NCI-H1092 treated with DMSO at 0.1 percent for 48 hours (cell line): ENCODE measurements around the gene ZDHHC3.

ENCODE experiments used
- DNase-seq: peaks from one replicate; lab custom pipeline; 2025; lab: John Stamatoyannopoulos, UW

The ZDHHC3 gene

DNA sequence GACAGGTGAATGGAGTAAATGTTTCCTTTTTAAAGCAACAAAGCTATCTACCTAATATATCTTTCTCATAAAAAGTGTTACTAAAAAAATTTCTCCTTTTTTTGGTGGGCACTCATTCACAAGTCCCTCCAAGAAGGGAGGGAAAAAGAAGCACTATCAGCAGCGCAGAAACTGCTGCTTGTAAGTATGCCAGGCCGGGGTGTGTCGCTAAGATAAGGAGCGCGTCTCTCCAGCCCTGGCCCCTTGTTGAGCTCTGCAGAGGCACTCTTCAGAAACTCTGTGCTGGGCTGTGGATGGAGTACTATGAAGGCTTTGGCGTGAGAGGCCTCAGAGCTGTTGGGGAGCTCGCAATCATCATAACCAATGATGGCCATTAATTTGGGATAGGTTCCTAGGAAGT, 49.1 kb downstream of the ZDHHC3 start:
- DNase-seq: no peak

GRCh38 chr3:44926172-44926571, 49.8 kb downstream of the ZDHHC3 start:
- no peak for DNase-seq

GRCh38 chr3:44924457-44925084, 51.4 kb downstream of the ZDHHC3 start:
- DNase-seq: no peak

- DNase-seq: no peak
Measured at GRCh38 chr3:44923632-44924456, 52.1 kb downstream of the ZDHHC3 start.

GRCh38 chr3:44920081-44920480, 55.9 kb downstream of the ZDHHC3 start:
- no peak for DNase-seq

GRCh38 chr3:44918581-44918980, 57.4 kb downstream of the ZDHHC3 start:
- no peak for DNase-seq

DNA sequence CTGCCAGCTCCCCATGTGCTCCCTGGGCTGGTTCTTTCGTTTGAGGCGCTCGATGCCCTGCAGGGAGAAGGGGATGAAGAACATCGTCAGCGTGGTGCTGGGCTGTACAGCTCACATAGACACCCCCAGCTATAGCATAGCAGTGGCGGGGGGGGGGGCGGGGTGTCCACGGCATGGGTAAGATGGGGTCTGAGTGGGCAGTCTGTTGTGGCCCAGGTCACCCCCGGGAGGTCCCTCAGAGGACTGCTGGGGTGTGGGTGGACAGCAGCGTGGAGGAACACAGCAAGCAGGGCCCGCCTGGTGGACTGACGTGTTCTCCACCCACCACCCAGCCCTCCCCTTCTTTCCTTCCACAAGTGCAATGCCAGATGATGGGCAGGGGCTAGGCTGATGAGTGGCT, 57.9 kb downstream of the ZDHHC3 start:
- DNase-seq: no peak

DNA sequence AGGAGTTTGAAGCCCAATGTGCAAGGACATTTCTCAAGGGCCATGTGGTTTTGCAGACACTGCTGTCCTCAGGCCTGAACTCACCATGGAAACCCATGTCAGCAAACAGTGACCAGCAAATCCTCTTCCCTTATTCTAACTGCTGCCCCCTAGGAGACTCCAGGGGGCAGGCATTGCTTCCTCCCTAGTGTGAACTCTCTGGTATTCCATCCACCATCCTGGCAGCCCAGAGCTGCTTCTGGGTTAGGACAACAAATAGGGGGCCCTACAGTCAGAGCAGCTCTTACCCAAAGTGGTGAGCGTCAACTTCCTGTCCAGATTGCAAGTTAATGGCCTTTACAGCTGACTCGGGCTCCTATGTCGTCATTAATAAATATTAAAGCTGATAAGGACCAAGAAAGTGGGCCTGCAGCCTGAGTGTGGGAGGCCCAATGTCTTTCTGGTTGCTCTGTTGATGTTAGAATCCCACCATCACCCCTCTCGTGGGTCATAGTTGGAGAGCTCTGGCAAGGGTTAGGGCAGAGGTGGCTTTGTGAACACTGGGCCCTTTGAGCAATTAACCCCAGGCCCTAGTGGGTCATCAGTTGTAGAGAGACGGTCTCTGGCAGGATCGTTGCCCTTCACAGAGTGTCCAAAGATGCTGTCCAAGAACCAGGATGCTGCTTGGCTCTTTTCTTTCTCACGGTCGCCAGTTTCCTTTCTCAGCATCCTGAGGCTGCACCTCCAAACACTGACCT, 60.1 kb downstream of the ZDHHC3 start:
- DNase-seq: no peak

DNA sequence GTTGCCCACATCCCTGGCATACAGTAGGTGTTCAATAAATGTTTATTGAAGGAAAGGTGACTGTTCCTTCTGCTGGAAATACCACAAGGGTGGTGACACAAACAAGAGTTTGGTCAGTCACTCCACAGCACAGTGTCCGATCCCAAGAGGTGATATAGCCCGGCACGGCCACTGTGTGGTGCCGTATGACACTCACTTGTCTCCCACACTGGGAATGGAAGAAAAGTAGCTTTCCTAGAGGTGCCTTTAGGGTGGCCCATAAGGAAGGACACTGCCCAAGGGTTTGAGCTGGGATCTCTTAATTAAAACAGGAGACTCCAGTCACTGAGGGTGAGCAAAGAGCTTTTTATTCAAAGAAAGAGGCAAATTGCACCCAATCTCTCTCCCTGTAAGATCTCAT, 61.0 kb downstream of the ZDHHC3 start:
- DNase-seq: no peak

GRCh38 chr3:44913868-44914468, 62.0 kb downstream of the ZDHHC3 start:
- peak; percentile 36 for DNase-seq

DNA sequence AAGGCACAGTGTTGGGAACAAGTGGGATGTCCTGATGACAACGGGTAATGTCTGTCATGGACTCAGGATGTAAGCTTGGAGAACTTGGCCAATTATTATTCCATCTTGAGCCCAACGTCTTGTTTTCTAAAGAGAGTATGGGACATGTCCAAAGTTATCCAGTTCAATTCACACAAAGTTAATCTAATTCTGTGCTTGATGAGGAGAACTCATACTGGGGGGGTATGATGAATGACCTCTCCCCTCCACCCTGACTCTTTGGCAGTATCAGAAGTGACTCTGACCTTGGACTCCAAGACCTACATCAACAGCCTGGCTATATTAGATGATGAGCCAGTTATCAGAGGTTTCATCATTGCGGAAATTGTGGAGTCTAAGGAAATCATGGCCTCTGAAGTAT, 65.3 kb downstream of the ZDHHC3 start:
- no peak for DNase-seq

DNA sequence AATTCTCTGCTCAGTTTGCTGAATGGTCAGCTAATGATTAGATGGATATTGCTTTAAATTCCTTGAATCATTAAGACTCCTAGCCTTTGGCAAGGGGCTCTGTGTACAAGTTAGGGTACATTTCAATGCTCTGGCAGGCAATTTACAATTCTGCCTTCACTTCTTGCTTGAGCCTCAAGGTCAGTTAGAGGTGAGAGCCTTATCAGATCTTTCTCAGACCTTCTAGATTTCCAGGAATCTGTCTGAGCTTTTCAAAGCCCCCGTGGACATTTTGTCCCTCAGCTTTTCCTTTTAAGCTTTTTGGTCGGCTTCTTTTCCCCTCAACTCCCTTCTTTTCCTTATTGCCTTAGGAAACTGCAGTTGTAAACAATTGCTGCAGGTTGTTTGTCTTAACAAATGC, 66.9 kb downstream of the ZDHHC3 start:
- no peak for DNase-seq

DNA sequence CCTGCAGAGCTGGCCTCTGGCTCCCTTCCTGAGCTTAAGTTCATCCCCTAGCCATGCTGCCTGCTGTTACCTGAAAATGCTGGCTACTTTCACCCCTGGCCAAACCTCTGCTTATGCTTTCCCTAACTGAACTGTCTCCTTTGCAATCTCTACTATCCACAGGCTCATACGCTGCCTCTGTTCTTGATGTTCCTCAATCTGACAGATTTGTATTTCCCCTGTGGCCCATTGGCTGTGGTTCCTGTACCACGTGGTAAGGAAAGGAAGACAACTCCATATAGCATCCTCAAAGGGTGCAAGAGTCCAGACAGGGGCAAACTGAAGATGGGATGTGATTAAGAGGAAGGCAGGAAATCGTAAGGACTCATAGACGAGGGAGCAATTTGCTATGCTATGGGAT, 68.4 kb downstream of the ZDHHC3 start:
- no peak for DNase-seq

DNA sequence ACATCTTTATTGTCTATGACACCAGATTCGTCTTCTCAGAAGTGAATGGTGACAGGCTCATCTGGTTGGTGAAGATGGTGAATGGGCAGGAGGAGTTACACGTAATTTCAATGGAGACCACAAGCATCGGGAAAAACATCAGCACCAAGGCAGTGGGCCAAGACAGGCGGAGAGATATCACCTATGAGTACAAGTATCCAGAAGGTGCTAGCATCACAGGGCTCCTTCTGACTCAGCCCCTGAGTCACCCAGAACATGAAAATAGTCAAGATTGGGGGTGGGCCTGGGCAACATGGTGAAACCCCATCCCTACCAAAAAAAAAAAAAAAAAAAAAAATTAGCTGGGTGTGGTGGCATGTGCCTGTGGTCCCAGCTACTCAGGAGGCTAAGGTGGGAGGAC, 69.0 kb downstream of the ZDHHC3 start:
- no peak for DNase-seq

DNA sequence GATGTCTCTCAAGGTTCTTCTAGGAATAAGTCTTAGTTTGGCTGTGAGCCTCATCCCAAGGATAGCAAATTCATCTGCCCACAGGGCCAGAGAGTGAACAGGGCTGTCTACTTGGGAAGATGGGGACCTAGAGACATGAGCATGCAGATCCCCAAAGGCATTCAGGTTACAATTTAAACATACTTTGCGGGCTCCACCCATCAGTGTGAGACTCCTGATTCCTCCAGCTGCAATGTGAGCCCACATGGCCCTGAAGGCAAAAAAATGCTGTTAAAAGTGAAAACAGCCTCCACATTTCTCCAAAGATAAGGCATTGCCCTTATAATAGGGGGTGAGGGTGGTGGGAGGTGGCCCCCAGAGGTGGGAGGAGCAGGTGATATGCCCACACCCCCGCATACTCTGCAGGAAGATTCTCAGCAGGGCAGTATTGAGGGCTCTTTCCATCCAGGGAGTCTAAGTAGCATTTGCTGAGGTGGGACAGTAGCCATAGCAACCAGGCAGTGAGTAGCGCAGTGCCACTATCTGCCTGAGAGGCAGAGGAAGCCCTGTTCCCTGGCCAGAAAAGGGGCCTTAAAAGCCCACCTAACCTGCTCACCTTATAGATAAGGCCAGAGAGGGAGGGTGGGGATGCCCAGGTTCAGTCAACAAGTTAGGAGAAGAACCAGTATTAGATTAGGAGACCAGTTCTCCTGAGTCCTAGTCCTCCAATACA, 70.4 kb downstream of the ZDHHC3 start:
- no peak for DNase-seq

GRCh38 chr3:44903751-44904150, 72.2 kb downstream of the ZDHHC3 start:
- no peak for DNase-seq

DNA sequence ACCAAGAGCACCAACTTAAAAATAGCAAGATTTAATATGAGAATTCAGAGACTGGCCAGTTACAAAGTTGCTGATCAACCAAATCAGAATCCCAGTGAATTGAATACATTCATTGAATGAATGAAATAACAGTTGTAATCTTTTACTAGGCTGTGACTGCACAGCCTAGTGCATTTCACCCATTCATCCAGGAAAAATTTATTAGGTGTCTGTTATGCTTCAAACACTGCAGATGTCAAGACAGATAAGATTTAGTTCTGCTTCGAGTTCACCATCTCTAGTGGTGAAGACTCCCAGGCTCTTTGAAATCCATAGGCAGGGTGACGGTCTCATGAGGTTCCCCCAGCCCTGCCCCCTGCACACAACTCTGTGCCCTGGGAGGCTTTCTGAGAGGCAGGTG, 72.7 kb downstream of the ZDHHC3 start:
- no peak for DNase-seq

DNA sequence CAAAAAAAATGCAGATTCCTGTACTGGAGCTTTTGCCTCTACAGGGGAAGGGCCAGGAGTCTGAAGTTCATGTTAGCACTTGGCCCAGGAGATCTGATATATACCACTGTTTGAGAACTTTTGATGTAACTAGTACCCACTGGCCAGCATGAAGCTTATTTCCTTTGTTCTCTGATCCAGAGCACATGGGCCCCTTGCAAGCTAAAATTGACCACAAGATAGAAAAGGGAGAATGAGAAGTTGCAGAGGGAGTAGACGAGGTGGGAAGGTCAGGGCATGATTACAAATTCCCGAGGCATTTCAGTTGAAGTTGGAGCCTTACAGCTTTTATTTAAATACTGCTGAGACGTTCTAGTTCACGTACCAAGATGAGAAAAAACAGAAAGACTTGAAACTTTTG, 73.3 kb downstream of the ZDHHC3 start:
- no peak for DNase-seq

- no peak for DNase-seq
Measured at GRCh38 chr3:44899683-44900367, 76.1 kb downstream of the ZDHHC3 start.

DNA sequence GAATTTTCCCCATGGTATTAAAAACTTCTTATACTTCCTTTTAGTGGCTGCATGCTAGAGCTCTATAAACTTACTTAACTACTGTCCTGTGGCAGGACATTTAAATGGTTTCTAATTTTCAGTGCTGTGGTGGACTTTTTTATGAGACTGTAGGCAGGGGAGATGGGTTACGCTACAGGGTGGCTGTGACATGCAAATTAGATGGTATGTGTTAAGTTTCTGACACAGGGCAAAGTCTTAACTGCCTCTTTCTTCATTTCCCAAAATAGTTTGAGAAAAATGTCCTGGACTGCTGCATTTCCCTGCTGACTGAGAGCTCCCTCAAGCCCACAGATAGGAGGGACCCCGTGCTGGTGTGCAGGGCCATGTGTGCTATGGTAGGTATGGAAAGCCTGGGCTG, 79.5 kb downstream of the ZDHHC3 start:
- no peak for DNase-seq

GRCh38 chr3:44894485-44894884, 81.5 kb downstream of the ZDHHC3 start:
- DNase-seq: no peak
